Chondrocyte (in vitro differentiated cells): ENCODE measurements around the gene SLC7A14. TPM values are rescaled to one million over a fixed set of nuclear protein-coding genes. Genes with fewer than 3 reads are reported as not detected.

Experiments used
- DNase-seq: peaks from one replicate; pipeline ENCODE4 v3.0.0; 2021; ENCODE audit warnings: mixed read lengths, low spot score
- H3K27ac Mint-ChIP-seq: one replicate; pipeline ENCODE4 v1.8.0; 2021; ENCODE audit warnings: mild to moderate bottlenecking, moderate library complexity, mixed read lengths; ENCODE audit not compliant: unreplicated experiment
- H3K27me3 Mint-ChIP-seq: 2 replicates; pipeline ENCODE4 v1.8.0; 2021; ENCODE audit warnings: low read depth, mixed read lengths
- H3K36me3 Mint-ChIP-seq: 2 replicates; pipeline ENCODE4 v1.8.0; 2021; ENCODE audit warnings: low read depth, mixed read lengths
- H3K4me1 Mint-ChIP-seq: 2 replicates; pipeline ENCODE4 v1.8.0; 2021; ENCODE audit warnings: low read depth, mild to moderate bottlenecking, mixed read lengths
- H3K4me3 Mint-ChIP-seq: one replicate; pipeline ENCODE4 v1.8.0; 2021; ENCODE audit warnings: mild to moderate bottlenecking, moderate library complexity, mixed read lengths; ENCODE audit not compliant: unreplicated experiment
- H3K9me3 Mint-ChIP-seq: 2 replicates; pipeline ENCODE4 v1.8.0; 2021; ENCODE audit warnings: low read depth, mixed read lengths
- total RNA-seq: library from RNA; stranded (reverse); gene quantifications from 3 replicates; pipeline ENCODE4 v1.2.1, GENCODE V29; 2021
- TF ChIP-seq, protein P1 (sequence below): fragments of 200-600 bp; sonication (generic); IDR thresholded peaks from 2 replicates; pipeline ENCODE4 v1.5.0; 2021; ENCODE audit warnings: antibody characterized with exemption, mild to moderate bottlenecking, moderate library complexity

Gene SLC7A14
- total RNA-seq, 1 donor from 2014 or later = 0.02 TPM

DNA sequence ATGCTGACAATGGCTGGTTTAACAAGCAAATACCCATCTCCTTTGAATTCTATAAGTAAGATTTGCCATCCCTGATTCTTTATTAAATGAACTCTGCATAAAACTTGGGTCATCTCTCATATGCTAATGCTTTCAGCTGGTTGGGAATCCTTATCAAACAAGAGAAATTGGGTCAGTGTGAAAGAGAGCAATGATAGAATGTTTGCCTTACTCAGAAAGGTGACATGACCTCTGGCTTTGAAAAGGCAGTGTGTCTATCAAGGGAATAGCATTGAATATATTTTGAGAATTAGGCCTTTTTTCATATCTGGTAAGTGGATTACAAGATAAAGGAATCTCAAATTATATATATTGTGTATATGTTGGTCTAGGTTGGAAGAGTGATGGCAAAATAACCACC is 8.7 kb upstream of the SLC7A14 start:
- DNase-seq = no peak
- Mint-ChIP-seq H3K36me3 (no peaks in the 10 kb centered on the region), H3K27me3 (peaks cover 10% of the 10 kb centered on the region), H3K4me1 (no peaks in the 10 kb centered on the region), H3K9me3 (no peaks in the 10 kb centered on the region), H3K27ac (no peak overlapping the region), H3K4me3 (no peak overlapping the region)
- TF ChIP-seq, protein P1, sequence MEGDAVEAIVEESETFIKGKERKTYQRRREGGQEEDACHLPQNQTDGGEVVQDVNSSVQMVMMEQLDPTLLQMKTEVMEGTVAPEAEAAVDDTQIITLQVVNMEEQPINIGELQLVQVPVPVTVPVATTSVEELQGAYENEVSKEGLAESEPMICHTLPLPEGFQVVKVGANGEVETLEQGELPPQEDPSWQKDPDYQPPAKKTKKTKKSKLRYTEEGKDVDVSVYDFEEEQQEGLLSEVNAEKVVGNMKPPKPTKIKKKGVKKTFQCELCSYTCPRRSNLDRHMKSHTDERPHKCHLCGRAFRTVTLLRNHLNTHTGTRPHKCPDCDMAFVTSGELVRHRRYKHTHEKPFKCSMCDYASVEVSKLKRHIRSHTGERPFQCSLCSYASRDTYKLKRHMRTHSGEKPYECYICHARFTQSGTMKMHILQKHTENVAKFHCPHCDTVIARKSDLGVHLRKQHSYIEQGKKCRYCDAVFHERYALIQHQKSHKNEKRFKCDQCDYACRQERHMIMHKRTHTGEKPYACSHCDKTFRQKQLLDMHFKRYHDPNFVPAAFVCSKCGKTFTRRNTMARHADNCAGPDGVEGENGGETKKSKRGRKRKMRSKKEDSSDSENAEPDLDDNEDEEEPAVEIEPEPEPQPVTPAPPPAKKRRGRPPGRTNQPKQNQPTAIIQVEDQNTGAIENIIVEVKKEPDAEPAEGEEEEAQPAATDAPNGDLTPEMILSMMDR = no peak

DNA sequence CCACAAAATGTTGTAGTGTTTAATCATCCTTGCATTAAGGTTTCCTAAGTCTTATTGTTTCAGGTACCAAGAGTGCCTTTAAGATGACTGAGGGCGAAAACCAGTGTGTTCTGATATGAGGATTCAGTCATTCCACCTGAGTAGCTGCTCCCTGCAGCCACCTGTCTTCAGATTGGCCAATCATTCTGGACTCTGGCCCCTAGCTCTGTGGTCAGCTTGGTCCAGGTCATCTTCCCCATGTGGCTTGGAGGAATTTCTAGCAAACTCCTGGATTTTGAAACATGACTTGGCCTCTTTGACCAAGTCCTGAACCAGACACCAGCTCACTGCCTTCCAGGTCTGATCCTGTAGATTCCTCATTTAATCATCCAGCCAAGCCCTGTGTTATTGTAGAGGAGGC is 7.8 kb upstream of the SLC7A14 start:
- DNase-seq = no peak
- no peaks in the 10 kb centered on the region for H3K9me3 Mint-ChIP-seq

DNA sequence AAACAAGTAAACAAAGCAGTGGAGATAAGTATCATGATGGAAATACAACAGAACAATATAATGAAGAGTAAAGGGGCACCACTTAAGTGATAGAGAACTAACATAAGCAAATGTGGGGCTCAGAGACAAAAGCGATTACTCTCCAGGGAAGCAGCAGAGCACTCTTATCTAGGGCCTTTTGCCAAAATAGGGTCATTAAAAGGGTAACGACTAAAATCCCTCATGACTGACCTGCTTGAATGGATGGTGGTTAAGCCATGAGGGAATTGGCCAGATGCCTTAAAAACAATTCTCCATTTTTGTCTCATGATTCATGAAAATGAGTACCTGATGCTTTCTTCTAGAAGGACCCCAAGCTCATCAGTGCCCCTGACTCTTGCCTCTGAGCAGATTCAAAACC is 3.2 kb upstream of the SLC7A14 start:
- H3K4me3 Mint-ChIP-seq = no peak overlapping the region
- no peak overlapping the region for H3K27ac Mint-ChIP-seq
- H3K4me1 Mint-ChIP-seq = peaks cover 8% of the 10 kb centered on the region
- TF ChIP-seq, protein P1 = no peak
- H3K27me3 Mint-ChIP-seq = peaks cover 39% of the 10 kb centered on the region
- H3K36me3 Mint-ChIP-seq = no peaks in the 10 kb centered on the region
- no peak for DNase-seq
- H3K9me3 Mint-ChIP-seq = no peaks in the 10 kb centered on the region

More for the DNA sequence above, 7.8 kb upstream of the SLC7A14 start:
- H3K27ac Mint-ChIP-seq = no peak overlapping the region
- no peak overlapping the region for H3K4me3 Mint-ChIP-seq
- peaks cover 17% of the 10 kb centered on the region for H3K27me3 Mint-ChIP-seq
- H3K36me3 Mint-ChIP-seq = no peaks in the 10 kb centered on the region
- TF ChIP-seq, protein P1 = no peak
- H3K4me1 Mint-ChIP-seq = no peaks in the 10 kb centered on the region

DNA sequence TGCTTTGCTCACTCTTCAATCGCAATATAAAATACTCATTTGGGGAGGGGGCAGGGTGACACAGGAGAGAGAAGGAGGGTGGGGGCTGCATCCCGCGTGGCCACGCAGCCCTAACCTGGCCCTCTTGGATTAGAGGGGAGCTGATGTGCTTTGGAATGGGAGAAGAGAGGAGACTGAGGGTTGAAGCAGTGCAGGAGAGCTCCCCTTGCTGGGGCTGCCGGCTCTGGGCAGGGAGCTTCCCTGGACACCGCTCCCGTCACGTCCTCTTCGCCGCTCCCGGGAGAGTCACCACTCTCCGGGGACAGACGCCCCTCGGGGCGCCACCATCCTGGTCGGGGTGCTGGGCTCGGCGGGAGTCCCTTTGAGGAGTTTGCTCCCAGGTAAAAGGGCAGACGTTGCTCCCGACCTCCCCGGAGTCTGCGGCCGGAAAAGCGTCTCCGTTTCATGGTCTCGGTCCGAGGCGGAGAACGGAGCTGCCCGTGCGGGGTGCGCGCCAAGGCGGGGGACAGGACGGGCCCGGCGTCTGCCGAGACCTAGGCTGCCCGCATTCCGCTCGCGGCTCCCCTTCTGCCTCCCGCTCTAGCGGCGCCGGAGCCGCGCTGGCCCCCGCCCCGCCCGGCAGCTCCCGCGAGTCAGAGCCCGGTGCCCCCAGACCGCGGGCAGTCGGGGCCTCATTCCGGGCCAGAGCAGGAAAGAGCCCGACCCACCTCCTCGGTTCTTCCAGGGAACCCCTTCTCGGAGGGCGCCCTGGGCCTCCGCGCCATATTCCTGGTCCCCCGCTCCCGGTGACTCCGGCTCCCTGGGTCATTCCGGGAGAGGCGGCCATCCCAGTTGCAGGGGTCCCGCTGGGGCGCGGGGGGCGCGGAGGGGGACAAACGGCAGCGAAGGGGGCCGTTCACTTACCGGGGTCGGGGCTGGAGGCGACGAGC is 603 bp downstream of the SLC7A14 start:
- TF ChIP-seq, protein P1 = no peak
- Mint-ChIP-seq H3K4me1 (peaks cover 8% of the 10 kb centered on the region), H3K27me3 (peaks cover 39% of the 10 kb centered on the region), H3K9me3 (no peaks in the 10 kb centered on the region), H3K4me3 (peak overlapping the region; percentile 62), H3K36me3 (no peaks in the 10 kb centered on the region), H3K27ac (no peak overlapping the region)
- no peak for DNase-seq

DNA sequence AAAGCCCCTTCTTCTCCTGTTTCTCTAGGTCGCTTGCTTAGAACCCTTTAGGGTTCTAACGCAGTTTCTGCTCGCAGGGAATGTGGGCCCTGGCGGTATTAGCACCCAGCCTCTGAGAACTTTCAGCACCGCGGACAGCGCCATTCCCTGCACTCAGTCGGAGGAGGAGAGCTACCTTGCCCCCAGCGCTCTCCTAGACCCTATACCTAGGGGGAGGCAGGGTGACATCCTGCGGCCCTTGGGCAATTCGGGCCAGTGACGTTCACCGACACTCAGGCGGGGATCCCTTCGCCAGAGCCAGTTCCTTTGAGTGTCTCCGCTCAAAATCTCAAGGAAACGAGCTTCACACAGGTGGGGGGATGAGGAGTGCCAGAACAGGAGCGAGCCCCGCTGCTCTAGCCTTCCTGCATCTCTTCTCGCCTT is 1.3 kb downstream of the SLC7A14 start:
- no peaks in the 10 kb centered on the region for H3K9me3 Mint-ChIP-seq
- DNase-seq = no peak
- H3K4me3 Mint-ChIP-seq = peak overlapping the region; percentile 62
- H3K4me1 Mint-ChIP-seq = peaks cover 8% of the 10 kb centered on the region
- TF ChIP-seq, protein P1 = no peak
- no peaks in the 10 kb centered on the region for H3K36me3 Mint-ChIP-seq
- peaks cover 39% of the 10 kb centered on the region for H3K27me3 Mint-ChIP-seq
- no peak overlapping the region for H3K27ac Mint-ChIP-seq
